Thyroid gland (tissue), 4 donors: ENCODE results near the gene TRIM41.

Experiments
- CTCF ChIP-seq, 6 experiments: fragments of 200-600 bp in 3 of 6; fragments of 450-650 bp in 3 of 6; sonication (generic) in 3 of 6; IDR thresholded peaks; one replicate each; pipeline ENCODE4 v1.5.1; 2016 to 2019; ENCODE audit warnings: antibody characterized with exemption in 6 of 6, mild to moderate bottlenecking in 2 of 6, inconsistent platforms in 1 of 6, moderate library complexity in 1 of 6
- POLR2A ChIP-seq, 2 donors: fragments of 450-650 bp; IDR thresholded peaks; one replicate each; pipeline ENCODE4 v1.6.1; 2017; ENCODE audit warnings: antibody characterized with exemption in 2 of 2, mild to moderate bottlenecking in 2 of 2, moderate library complexity in 1 of 2

GRCh38 chr5:181222630-181223057, 437 bp upstream of the TRIM41 start:
- TF ChIP-seq CTCF (IDR thresholded peaks at IDR 0.05) = peak in 1 of 6 experiments; percentile 33
- no peak for TF ChIP-seq POLR2A (IDR thresholded peaks at IDR 0.05)
